IPS-NIHi11 (cell line): ENCODE results near the gene GPR161.
A peak's percentile ranks its signal among the peaks of the same experiment; 100 is the strongest.

Experiments
- DNase-seq: peaks from one replicate; pipeline ENCODE4 v3.0.0; 2012; ENCODE audit warnings: mixed read lengths, low spot score

Gene GPR161

GRCh38 chr1:168146626-168147025 lies 9.9 kb upstream of the GPR161 start:
- DNase-seq = no peak

DNA sequence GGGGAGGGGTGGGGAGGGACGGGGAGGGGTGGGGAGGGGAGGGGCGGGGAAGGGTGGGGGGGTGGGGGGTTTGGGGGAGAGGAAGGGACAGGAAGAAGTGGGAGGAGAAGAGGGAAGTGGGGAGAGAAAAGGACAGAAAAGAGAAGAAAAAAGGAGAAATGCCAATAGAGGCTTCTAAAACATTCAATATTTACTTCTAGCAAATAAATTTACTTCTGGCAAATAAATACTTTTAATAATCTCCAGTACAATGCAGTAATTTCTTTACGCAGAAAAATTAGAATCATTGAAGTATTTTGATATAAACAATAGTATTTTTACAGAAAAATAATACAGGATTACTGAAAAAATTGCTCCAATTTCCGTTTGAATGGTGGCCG lies 9.4 kb upstream of the GPR161 start:
- no peak for DNase-seq

DNA sequence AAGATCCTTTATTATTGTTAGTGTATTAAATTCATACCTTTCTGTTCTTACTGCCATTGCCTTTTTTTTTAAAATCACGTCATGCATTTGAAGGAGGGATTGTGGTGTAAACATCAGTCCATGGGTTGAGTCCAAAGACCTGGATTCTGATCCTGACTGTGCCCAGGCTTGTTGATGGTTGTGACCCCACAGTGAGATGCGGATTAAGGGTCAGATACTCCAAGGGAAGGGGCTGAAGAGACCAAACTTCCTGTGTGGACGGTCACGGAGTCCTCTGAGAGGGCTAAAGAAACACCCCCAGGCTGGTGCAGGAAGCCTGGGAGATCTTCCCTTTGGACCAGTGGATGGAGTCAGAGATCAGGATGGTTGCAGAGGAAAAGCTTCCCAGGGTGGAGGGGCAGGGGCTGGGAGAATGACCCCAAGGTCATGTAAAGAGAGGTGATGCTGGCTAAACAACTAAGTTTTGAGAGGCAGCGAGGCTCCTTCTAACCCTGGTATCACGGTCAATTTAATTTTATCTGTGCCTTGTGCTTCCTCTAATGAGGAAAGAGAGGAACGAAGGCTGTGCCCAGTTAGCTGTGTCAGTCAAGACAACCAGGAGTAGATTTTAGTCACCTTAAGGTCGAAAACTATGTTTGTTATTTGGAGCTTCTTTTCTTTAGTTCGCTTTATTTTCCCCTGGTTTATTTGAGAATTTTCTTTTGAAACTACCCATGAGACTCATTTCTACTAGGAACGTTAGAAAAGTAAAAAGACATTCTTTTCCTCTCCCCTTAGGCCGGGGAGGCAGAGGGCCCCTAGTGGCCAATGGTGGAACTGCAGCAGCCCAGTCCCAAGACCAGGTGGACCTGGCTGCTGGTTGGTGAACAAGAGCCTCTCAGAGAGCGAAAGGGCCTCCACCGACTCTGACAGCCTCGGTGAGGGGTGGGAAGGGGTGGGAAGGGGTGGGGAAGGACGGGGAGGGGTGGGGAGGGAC lies 8.7 kb upstream of the GPR161 start:
- DNase-seq = peak; percentile 94

DNA sequence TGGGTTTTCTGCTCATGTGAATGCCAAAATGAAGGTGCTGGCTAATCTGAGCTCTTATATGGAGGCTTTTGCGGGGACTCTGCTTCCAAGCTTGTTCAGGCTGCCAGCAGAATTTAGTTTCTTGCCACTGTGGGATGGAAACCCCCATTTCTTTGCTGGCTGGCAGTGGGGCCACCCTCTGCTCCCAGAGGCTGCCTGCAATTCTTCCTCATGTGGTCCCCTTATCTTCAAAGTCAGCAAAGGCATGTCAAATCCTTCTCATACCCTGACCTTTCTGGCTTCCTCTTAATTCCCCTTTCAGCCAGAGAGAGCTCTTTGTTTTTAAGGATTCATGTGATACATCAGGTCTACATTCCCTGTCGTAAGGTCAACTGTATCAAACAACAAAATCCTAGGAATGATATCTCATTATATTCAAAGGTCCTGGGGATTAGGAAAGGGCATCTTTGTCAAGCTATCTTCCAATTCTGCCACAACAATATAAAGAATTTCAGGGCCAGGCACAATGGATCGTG lies 5.2 kb upstream of the GPR161 start:
- no peak for DNase-seq

GRCh38 chr1:168139070-168139469 lies 2.3 kb upstream of the GPR161 start:
- no peak for DNase-seq

DNA sequence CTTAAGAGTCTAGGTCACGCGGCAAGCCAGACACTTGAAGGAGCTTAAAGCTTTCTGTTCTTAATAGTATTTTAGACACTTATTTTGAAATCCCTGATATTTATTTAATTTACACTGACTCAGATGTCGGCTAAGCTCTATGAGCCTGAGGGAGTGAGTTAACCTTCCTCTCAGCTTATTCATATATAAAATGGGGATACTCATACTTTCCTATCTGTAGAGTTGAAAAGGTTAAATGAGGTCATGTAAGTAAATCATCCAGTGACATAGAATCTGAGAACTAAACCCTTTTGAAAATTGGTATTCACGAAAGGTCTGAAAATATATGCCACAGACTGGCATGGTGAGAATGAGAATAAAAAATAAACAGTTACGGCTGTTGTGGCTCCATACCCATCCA lies 1.4 kb upstream of the GPR161 start:
- no peak for DNase-seq

DNA sequence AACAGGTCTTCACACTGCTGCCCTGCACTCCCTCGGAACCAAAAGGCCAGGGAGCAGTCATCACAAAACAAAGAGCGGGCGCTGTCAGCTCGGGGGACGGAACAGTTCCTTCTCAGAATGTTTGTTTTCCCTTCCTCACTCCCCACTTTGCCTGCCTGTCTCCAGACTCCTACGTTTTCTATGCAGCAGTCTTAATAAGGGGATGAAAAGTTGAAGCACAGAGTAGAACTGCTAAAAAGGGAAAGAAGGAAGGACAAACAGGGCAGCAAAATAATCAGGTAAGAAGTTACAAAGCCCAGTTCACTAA lies 738 bp upstream of the GPR161 start:
- DNase-seq = no peak

- DNase-seq = peak; percentile 48
These were observed 615 bp downstream of the GPR161 start for GRCh38 chr1:168135921-168136708.

GRCh38 chr1:168135116-168135920 lies 1.4 kb downstream of the GPR161 start:
- no peak for DNase-seq

DNA sequence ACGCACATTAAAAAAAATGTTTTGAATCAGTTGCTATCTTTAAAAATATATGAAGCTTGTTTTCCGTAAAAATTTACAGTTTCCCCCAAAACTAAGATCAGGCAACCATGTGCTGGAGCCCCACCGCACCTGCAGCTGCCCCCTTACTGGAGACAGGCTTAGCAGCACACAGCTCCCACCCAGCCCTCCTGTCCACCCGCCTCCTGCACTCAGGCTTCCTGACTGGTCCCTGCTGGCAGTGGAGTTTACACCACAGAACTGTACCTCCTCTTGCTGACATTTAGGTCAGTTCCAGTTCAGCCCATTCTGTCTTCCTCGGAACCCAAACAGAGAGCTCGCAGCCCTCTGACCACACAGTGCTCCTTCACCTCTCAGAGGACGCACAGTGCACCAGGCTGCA lies 2.1 kb downstream of the GPR161 start:
- no peak for DNase-seq

DNA sequence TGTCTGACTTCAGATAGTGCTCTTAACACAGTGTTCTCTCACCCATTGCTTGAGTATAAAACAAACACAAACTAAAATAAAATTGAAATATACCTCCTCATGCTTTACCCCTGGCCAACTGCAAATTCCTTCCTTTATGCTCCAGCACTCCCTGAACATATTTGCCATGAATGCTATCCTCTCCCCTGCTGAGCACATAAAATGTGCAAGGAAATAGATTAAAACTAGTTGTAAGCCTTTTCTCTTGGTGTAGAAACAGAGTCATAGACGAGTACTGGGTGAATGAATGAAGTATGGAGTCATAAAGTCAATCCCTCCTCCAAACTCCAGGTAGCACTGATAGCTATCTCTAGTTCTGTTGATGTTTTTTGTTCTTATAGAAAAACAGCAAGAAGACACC lies 2.6 kb downstream of the GPR161 start:
- no peak for DNase-seq

- no peak for DNase-seq
These were observed 6.8 kb downstream of the GPR161 start for GRCh38 chr1:168129933-168130332.

DNA sequence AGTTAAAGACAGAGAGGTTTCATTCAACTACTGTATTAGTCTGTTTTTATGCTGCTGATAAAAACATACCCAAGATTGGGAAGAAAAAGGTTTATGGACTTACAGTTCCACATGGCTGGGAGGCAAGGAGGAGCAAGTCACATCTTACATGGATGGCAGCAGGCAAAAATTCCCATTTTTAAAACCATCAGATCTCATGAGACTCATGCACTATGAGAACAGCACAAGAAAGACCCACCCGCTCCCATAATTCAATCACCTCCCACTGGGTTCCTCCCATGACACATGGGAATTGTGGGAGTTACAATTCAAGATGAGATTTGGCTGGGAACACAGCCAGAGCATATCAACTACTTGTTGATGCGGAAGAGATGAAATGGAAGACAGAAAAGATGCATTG lies 9.2 kb downstream of the GPR161 start:
- DNase-seq = no peak

- no peak for DNase-seq
These were observed 11.7 kb downstream of the GPR161 start for GRCh38 chr1:168125051-168125450.

DNA sequence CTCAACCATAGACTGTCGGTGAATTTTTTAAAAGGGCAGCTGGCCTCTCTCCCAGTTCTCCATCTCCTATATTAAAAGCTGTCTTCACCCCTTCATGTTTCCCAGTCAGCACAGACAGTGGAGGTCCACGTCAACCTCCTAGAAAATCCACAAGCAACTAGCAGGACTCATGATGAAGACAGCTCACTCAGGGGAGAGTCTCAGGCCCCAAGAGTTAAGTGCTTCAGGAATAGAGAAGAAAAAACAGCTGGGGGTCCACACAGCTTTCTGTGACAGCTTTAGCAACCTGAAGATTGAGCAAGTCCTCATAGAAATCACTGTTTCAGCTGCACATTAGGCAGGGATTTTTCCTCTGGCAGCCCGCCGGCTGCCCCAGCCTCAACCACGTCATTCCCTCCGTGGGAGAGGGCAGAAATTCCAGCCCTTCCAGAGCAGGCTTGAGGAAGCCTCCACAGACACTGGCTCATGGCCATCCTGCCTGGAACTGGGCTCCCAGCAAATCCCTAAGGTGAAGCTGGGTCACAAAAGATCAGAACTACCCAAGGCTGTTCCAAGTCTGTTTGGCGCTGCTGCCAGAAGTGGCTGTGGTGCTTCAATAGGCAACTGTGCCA lies 15.2 kb downstream of the GPR161 start:
- DNase-seq = no peak

DNA sequence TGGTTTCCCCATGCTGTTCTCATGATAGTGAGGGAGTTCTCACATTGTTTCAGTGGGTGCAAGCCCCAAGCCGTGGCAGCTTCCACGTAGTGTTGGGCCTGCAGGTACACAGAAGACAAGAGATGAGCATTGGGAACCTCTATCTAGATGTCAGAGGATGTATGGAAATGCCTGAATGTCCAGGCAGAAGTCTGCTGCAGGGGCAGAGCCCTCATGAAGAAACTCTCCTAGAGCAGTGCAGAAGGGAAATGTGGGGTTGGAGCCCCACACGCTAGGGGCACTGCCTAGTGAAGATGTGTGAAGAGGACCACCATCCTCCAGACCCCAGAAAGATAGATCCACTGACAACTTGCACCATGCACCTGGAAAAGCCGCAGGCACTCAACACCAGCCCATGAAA lies 17.0 kb downstream of the GPR161 start:
- DNase-seq = no peak

DNA sequence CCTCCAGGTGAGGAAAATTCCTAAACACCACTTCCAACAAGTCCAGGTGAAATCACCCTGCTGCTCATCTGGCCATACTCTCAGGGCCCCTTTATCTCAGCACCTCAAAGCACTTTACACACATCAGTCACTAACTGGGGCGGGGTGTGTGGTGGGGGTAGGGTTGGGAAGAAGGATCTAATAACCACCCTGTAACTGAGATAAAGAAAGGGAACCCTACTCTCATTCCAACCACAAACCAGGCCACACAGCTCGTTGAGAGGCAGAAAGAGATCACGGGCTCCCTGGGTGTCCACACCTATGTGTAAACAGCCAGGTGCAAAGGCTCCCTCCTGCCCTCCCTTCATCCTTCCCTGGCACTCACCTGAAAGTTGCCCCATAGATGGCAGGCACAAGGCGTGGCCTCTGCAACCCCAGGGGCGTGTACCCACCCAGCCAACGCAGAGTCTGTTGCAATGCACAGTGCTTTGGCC lies 20.4 kb downstream of the GPR161 start:
- no peak for DNase-seq

DNA sequence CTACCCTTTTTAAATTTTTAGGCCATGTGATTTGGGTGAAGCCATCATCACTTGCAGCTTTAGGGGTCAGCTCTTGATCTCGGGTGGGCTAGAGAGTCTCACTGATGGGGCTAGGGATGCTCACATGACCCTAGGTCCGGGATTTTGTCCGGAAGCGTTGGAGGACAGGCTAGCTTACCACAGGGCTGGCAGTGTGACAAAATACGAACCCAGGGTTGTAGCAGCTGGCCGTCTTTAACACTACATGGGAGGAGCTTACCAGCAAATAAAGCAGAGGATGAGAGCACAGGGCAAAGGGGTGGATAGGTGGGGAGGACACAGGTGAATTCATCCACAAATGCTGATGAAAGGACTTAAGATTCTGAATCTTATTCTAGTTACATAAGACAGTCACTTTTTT lies 21.9 kb downstream of the GPR161 start:
- no peak for DNase-seq

DNA sequence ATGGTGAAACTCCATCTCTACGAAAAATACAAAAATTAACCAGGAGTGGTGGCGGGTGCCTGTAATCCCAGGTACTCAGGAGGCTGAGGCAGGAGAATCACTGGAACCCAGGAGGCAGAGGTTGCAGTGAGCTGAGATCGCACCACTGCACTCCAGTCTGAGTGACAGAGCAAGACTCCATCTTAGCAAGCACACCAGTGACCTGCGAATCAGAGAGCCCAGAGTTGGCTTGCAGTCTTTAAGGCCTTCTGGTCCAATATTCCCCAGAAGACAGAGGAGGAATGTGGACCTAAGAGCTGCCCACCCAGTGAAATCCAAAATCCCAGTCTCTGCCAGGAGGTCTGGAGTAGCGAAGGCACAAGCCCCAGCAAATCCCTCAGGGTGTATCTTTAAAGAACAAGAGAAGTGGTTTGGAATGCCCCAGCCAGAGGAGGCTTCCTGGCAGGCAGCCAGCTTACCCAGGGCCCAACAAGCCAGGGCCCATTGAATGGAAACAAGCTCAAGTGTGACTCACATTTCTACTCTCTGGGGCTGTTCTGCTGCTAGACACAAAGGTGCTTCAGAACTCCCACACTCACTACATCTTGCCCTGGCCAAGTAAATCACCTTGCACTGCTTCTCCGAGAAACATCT lies 23.9 kb downstream of the GPR161 start:
- DNase-seq = peak; percentile 57

DNA sequence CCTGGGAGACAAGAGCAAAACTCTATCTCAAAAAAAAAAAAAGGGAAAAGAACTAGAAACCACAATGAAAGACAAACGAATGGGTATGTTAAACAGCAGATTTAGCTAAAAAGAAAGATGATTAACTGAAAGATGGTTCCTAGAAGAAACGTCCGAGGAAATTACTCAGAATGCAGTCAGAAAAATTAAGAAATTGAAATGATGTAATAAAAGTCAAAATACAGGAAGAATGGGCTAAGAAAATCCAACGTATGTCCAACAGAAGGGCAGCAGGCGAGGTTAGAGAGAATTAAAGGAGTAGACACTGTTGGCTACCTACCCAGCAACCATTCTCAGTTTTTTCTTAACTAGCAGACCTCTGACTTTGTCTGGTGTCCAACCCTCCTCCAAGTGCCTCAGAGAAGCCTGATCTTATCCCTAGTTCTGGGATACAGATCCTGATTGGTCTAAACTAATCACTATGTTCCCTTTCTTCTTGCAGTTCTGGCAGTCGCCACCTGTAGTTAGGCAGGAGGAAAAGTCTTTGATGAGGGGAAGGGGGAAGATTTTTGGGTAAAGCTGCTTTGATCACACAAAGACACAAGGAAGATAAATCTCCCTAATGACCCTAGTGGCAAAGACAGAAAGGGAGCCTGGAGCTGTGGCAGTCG lies 25.7 kb downstream of the GPR161 start:
- peak; percentile 56 for DNase-seq

GRCh38 chr1:168106274-168106673 lies 30.5 kb downstream of the GPR161 start:
- DNase-seq = no peak
